HG03045 (cell line): ENCODE data around the gene ZNF543.
A peak's percentile ranks its signal among the peaks of the same experiment; 100 is the strongest.
"Not testable (repeated sequence)": the region's sequence is repeated elsewhere in the genome, so short reads cannot be mapped to it uniquely, and the experiment has no call there.

Experiments
- ATAC-seq: cut with Tn5 transposase; IDR thresholded peaks from one replicate; pipeline ENCODE4 v1.9.1; 2021; ENCODE audit warnings: mild to moderate bottlenecking, moderate library complexity; ENCODE audit not compliant: unreplicated experiment

The ZNF543 gene

GRCh38 chr19:57319869-57320179 is 448 bp upstream of the ZNF543 start:
- ATAC-seq = no peak

- ATAC-seq = no peak
Observed at GRCh38 chr19:57321116-57321515, 844 bp downstream of the ZNF543 start.

GRCh38 chr19:57321751-57322150 is 1.5 kb downstream of the ZNF543 start:
- ATAC-seq = no peak

- no peak for ATAC-seq
Observed at GRCh38 chr19:57324992-57325391, 4.7 kb downstream of the ZNF543 start.

GRCh38 chr19:57327993-57328392 is 7.7 kb downstream of the ZNF543 start:
- ATAC-seq = no peak

GRCh38 chr19:57334191-57334590 is 13.9 kb downstream of the ZNF543 start:
- ATAC-seq = no peak

GRCh38 chr19:57338877-57339276 is 18.6 kb downstream of the ZNF543 start:
- no peak for ATAC-seq

- no peak for ATAC-seq
Observed at GRCh38 chr19:57342582-57342981, 22.3 kb downstream of the ZNF543 start.

GRCh38 chr19:57348136-57348535 is 27.9 kb downstream of the ZNF543 start:
- ATAC-seq = no peak

GRCh38 chr19:57350877-57351805 is 30.9 kb downstream of the ZNF543 start, which contains the start of gene ZNF304:
TSS of gene ZNF304 (plus strand) at chr19:57351271. CDS start at chr19:57351665, 394 bp downstream.
- ATAC-seq = peak; percentile 91

GRCh38 chr19:57351867-57352266 is 31.6 kb downstream of the ZNF543 start:
- ATAC-seq = no peak

- ATAC-seq = no peak
Observed at GRCh38 chr19:57355916-57356315, 35.6 kb downstream of the ZNF543 start.

- no peak for ATAC-seq
Observed at GRCh38 chr19:57357406-57357805, 37.1 kb downstream of the ZNF543 start.

GRCh38 chr19:57359300-57359699 is 39.0 kb downstream of the ZNF543 start:
- ATAC-seq = no peak

GRCh38 chr19:57362419-57362818 is 42.1 kb downstream of the ZNF543 start:
- ATAC-seq = no peak

- peak; percentile 92 for ATAC-seq
Observed at GRCh38 chr19:57362997-57363687, 42.9 kb downstream of the ZNF543 start, which contains the start of the genes TRAPPC2B and ZNF547. TSS of gene TRAPPC2B (plus strand) at chr19:57363551. CDS start at chr19:57364834, 1,283 bp downstream. TSS of gene ZNF547 (plus strand) at chr19:57363551. CDS start at chr19:57368556, 5,005 bp downstream.

- no peak for ATAC-seq
Observed at GRCh38 chr19:57363688-57364181, 43.5 kb downstream of the ZNF543 start.

- ATAC-seq = no peak
Observed at GRCh38 chr19:57366776-57367175, 46.5 kb downstream of the ZNF543 start.

GRCh38 chr19:57374179-57374578 is 53.9 kb downstream of the ZNF543 start:
- ATAC-seq = no peak

GRCh38 chr19:57374647-57375046 is 54.4 kb downstream of the ZNF543 start:
- not testable (repeated sequence) for ATAC-seq

- no peak for ATAC-seq
Observed at GRCh38 chr19:57376151-57376550, 55.9 kb downstream of the ZNF543 start.
